HUES48 (cell line): Measurements from ENCODE around the gene HRH2.

Source experiments
- H3K27ac ChIP-seq: one replicate; pipeline ENCODE4 v1.7.0; 2013; ENCODE audit warnings: low read depth, low read length, inconsistent platforms
- H3K27me3 ChIP-seq: 2 replicates; pipeline ENCODE4 v1.6.1; 2013; ENCODE audit warnings: mild to moderate bottlenecking, low read length; ENCODE audit not compliant: control insufficient read depth, insufficient read depth
- H3K36me3 ChIP-seq: 2 replicates; pipeline ENCODE4 v1.6.1; 2013; ENCODE audit warnings: low read length; ENCODE audit not compliant: control insufficient read depth, insufficient read depth
- H3K4me1 ChIP-seq: 2 replicates; pipeline ENCODE4 v1.6.1; 2013; ENCODE audit warnings: mild to moderate bottlenecking, low read length; ENCODE audit not compliant: control insufficient read depth, insufficient read depth
- H3K4me3 ChIP-seq: 2 replicates; pipeline ENCODE4 v1.5.1; 2013; ENCODE audit warnings: mild to moderate bottlenecking, low read depth, low read length
- H3K9ac ChIP-seq: 2 replicates; pipeline ENCODE4 v1.6.1; 2013; ENCODE audit warnings: mild to moderate bottlenecking, low read depth, low read length, moderate library complexity
- H3K9me3 ChIP-seq: 2 replicates; pipeline ENCODE4 v1.6.1; 2013; ENCODE audit warnings: low read length; ENCODE audit not compliant: control insufficient read depth, insufficient read depth

Gene HRH2

GRCh38 chr5:175659546-175660253, 1.8 kb downstream of the HRH2 start:
- Histone ChIP-seq H3K9me3 (no peaks in the 10 kb centered on the region), H3K4me3 (no peak overlapping the region), H3K36me3 (no peaks in the 10 kb centered on the region), H3K27me3 (peaks cover 11% of the 10 kb centered on the region), H3K9ac (no peak overlapping the region), H3K4me1 (0 out of 2 replicates have a peak, but pooled peaks cover 4% of the 10 kb centered on the region), H3K27ac (no peak overlapping the region)

- peaks cover 7% of the 10 kb centered on the region for H3K27me3 ChIP-seq
- no peak overlapping the region for H3K27ac ChIP-seq
- H3K9ac ChIP-seq = no peak overlapping the region
- H3K9me3 ChIP-seq = no peaks in the 10 kb centered on the region
- H3K4me3 ChIP-seq = no peak overlapping the region
- H3K36me3 ChIP-seq = no peaks in the 10 kb centered on the region
- H3K4me1 ChIP-seq = 0 out of 2 replicates have a peak, but pooled peaks cover 3% of the 10 kb centered on the region
These were observed 5.6 kb downstream of the HRH2 start for GRCh38 chr5:175663186-175664184.

GRCh38 chr5:175664723-175665122, 6.9 kb downstream of the HRH2 start:
- Histone ChIP-seq H3K4me3 (no peak overlapping the region), H3K27ac (no peak overlapping the region), H3K9ac (no peak overlapping the region), H3K9me3 (no peaks in the 10 kb centered on the region), H3K27me3 (no peaks in the 10 kb centered on the region), H3K4me1 (no peaks in the 10 kb centered on the region), H3K36me3 (no peaks in the 10 kb centered on the region)

- H3K9me3 ChIP-seq = no peaks in the 10 kb centered on the region
- H3K27ac ChIP-seq = no peak overlapping the region
- no peaks in the 10 kb centered on the region for H3K36me3 ChIP-seq
- no peaks in the 10 kb centered on the region for H3K4me1 ChIP-seq
- H3K27me3 ChIP-seq = no peaks in the 10 kb centered on the region
- H3K4me3 ChIP-seq = no peak overlapping the region
- H3K9ac ChIP-seq = no peak overlapping the region
These were observed 8.3 kb downstream of the HRH2 start for GRCh38 chr5:175666216-175666615.

GRCh38 chr5:175668006-175668405, 10.1 kb downstream of the HRH2 start:
- Histone ChIP-seq H3K4me1 (no peaks in the 10 kb centered on the region), H3K27ac (no peak overlapping the region), H3K36me3 (no peaks in the 10 kb centered on the region), H3K9me3 (no peaks in the 10 kb centered on the region), H3K27me3 (no peaks in the 10 kb centered on the region), H3K4me3 (no peak overlapping the region), H3K9ac (no peak overlapping the region)

- H3K36me3 ChIP-seq = no peaks in the 10 kb centered on the region
- no peak overlapping the region for H3K27ac ChIP-seq
- H3K4me3 ChIP-seq = no peak overlapping the region
- no peaks in the 10 kb centered on the region for H3K9me3 ChIP-seq
- no peak overlapping the region for H3K9ac ChIP-seq
- H3K4me1 ChIP-seq = no peaks in the 10 kb centered on the region
- H3K27me3 ChIP-seq = no peaks in the 10 kb centered on the region
These were observed 12.5 kb downstream of the HRH2 start for GRCh38 chr5:175670372-175670771.

GRCh38 chr5:175671013-175671412, 13.1 kb downstream of the HRH2 start:
- no peaks in the 10 kb centered on the region for H3K4me1 ChIP-seq
- no peaks in the 10 kb centered on the region for H3K9me3 ChIP-seq
- no peaks in the 10 kb centered on the region for H3K27me3 ChIP-seq
- H3K9ac ChIP-seq = no peak overlapping the region
- H3K36me3 ChIP-seq = no peaks in the 10 kb centered on the region
- no peak overlapping the region for H3K4me3 ChIP-seq
- no peak overlapping the region for H3K27ac ChIP-seq

GRCh38 chr5:175672976-175673648, 15.2 kb downstream of the HRH2 start:
- Histone ChIP-seq H3K9me3 (no peaks in the 10 kb centered on the region), H3K9ac (no peak overlapping the region), H3K27me3 (no peaks in the 10 kb centered on the region), H3K36me3 (no peaks in the 10 kb centered on the region), H3K4me1 (no peaks in the 10 kb centered on the region), H3K27ac (no peak overlapping the region), H3K4me3 (no peak overlapping the region)

GRCh38 chr5:175674731-175675346, 17.0 kb downstream of the HRH2 start:
- Histone ChIP-seq H3K27me3 (no peaks in the 10 kb centered on the region), H3K27ac (no peak overlapping the region), H3K9me3 (no peaks in the 10 kb centered on the region), H3K4me3 (no peak overlapping the region), H3K4me1 (no peaks in the 10 kb centered on the region), H3K36me3 (no peaks in the 10 kb centered on the region), H3K9ac (no peak overlapping the region)

- Histone ChIP-seq H3K27me3 (no peaks in the 10 kb centered on the region), H3K27ac (no peak overlapping the region), H3K4me1 (no peaks in the 10 kb centered on the region), H3K4me3 (no peak overlapping the region), H3K9ac (no peak overlapping the region), H3K9me3 (no peaks in the 10 kb centered on the region), H3K36me3 (no peaks in the 10 kb centered on the region)
These were observed 18.0 kb downstream of the HRH2 start for GRCh38 chr5:175675873-175676272.
